PC-3 (cell line): ENCODE data around the gene POU2AF3. TPM values are rescaled to one million over a fixed set of nuclear protein-coding genes. Genes with fewer than 3 reads are reported as not detected.

Source experiments
- ATAC-seq: fragments of 200-7000 bp; cut with Tn5 transposase; 2 replicates; pipeline ENCODE4 v1.9.1; 2020; ENCODE audit warnings: mild to moderate bottlenecking, moderate library complexity
- BruUV-seq: library from RNA; stranded (reverse); fragments of 400-500 nt; replicated peaks from 2 replicates; lab custom pipeline; 2021; lab: Mats Ljungman, UMichigan
- CTCF ChIA-PET: fragments of 300-600 bp; sonication (Branson Sonifier 250); formaldehyde crosslinking; loops from one replicate; lab custom pipeline; 2022; ENCODE audit warnings: antibody characterized with exemption; lab: Charles Lee
- POLR2A ChIA-PET: fragments of 300-600 bp; sonication (Branson Sonifier 250); formaldehyde crosslinking; loops from one replicate; lab custom pipeline; 2022; ENCODE audit warnings: antibody characterized with exemption; ENCODE audit not compliant: unreplicated experiment; lab: Charles Lee
- DNase-seq: peaks from one replicate; pipeline ENCODE4 v3.0.0-alpha.2; 2015
- H2AFZ ChIP-seq: fragments of 300-600 bp; sonication (generic); 2 replicates; pipeline ENCODE4 v1.6.0; 2016; ENCODE audit warnings: antibody characterized with exemption, low read length
- H3F3A ChIP-seq: fragments of 300-600 bp; sonication (generic); one replicate; pipeline ENCODE4 v1.6.0; 2017; ENCODE audit warnings: antibody characterized with exemption, low read length, control low read depth, mild to moderate bottlenecking; ENCODE audit not compliant: unreplicated experiment
- H3K27ac ChIP-seq: fragments of 300-600 bp; sonication (generic); 2 replicates; pipeline ENCODE4 v1.5.1; 2016; ENCODE audit warnings: mild to moderate bottlenecking, low read length
- H3K27me3 ChIP-seq: fragments of 300-600 bp; sonication (generic); 2 replicates; pipeline ENCODE4 v1.6.1; 2016; ENCODE audit warnings: low read length, mixed read lengths
- H3K36me3 ChIP-seq: fragments of 300-600 bp; sonication (generic); 2 replicates; pipeline ENCODE4 v1.6.1; 2016; ENCODE audit warnings: low read depth, mixed run types, low read length, mixed read lengths
- H3K4me1 ChIP-seq: fragments of 300-600 bp; sonication (generic); 2 replicates; pipeline ENCODE4 v1.5.1; 2016; ENCODE audit warnings: low read length; ENCODE audit not compliant: insufficient read depth
- H3K4me2 ChIP-seq: fragments of 300-600 bp; sonication (generic); 2 replicates; pipeline ENCODE4 v1.6.0; 2016; ENCODE audit warnings: low read length
- H3K4me3 ChIP-seq: fragments of 300-600 bp; sonication (generic); 2 replicates; pipeline ENCODE4 v1.5.1; 2016; ENCODE audit warnings: mild to moderate bottlenecking, low read length, mixed read lengths
- H3K79me2 ChIP-seq: fragments of 300-600 bp; sonication (generic); 2 replicates; pipeline ENCODE4 v1.6.1; 2017; ENCODE audit warnings: low read length, mixed read lengths
- H3K9ac ChIP-seq: fragments of 300-600 bp; sonication (generic); 2 replicates; pipeline ENCODE4 v1.6.0; 2016; ENCODE audit warnings: mild to moderate bottlenecking, low read length
- H3K9me2 ChIP-seq: fragments of 300-600 bp; sonication (generic); replicated peaks from 2 replicates; pipeline ENCODE4 v1.6.1; 2016; ENCODE audit warnings: mixed run types, low read length, mixed read lengths
- H3K9me3 ChIP-seq: fragments of 300-600 bp; sonication (generic); 2 replicates; pipeline ENCODE4 v1.6.1; 2016; ENCODE audit warnings: low read length, mixed read lengths
- H4K20me1 ChIP-seq: fragments of 300-600 bp; sonication (generic); 2 replicates; pipeline ENCODE4 v1.6.1; 2016; ENCODE audit warnings: low read length, mixed read lengths
- CTCF ChIP-seq: fragments of 300-600 bp; sonication (generic); conservative IDR thresholded peaks from 2 replicates; pipeline ENCODE4 v1.5.1; 2017; ENCODE audit warnings: antibody characterized with exemption, low read depth, mild to moderate bottlenecking, low read length
- EZH2 ChIP-seq: fragments of 300-600 bp; sonication (generic); IDR thresholded peaks from one replicate; pipeline ENCODE4 v1.6.1; 2017; ENCODE audit warnings: antibody characterized with exemption, mild to moderate bottlenecking, low read length; ENCODE audit not compliant: unreplicated experiment
- EZH2phosphoT487 ChIP-seq: fragments of 300-600 bp; sonication (generic); IDR thresholded peaks from 2 replicates; pipeline ENCODE4 v1.6.1; 2018; ENCODE audit warnings: mild to moderate bottlenecking, antibody characterized with exemption, low read length, borderline replicate concordance
- intact Hi-C: fragments of 100-400 bp; cut with micrococcal nuclease; formaldehyde crosslinking; loops from 2 replicates; pipeline ENCODE4 v1.9.0; 2023
- total RNA-seq: library from RNA; depleted of rRNA; stranded (reverse); fragments of >200 nt; gene quantifications from 2 replicates; pipeline ENCODE4 v1.2.3, GENCODE V29; 2014

POU2AF3 gene
- total RNA-seq, 1 experiment from 2014 or later = not detected

DNA sequence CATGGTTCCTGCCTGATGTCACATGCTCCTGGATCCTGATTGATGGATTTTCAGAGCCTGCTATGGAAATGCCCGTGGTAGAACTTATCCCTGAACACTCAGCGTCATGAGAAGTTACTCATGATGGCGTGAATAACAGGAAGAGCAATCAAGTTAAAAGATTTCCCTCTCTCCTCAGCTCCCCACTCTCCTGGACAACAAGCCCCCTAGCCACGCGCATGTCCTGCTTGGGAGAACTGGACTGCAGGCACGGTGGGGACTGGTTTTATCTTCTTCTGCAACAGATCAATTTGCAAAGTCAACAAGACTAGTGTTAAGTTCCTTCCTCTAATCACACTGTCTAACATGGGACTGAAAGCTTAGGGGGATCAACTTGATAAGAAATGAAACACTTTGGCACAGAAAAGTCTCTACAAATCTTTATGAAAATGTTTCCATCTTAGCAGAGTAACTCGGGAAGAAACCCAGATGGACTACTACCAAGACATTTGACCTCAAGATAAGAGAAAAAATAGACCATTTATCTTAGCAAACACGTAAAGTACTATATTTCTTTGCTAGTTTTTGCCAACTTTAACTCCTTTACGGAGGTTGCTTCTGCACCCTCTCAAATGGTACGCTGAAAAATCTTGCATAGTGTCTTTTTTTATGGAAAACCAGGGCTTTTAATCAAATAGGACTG lies 53.2 kb downstream of the POU2AF3 start:
- no peak overlapping the region for H2AFZ ChIP-seq
- POLR2A ChIA-PET = no interaction called here
- no peak overlapping the region for H3K9ac ChIP-seq
- intact Hi-C loops = no loop called here
- no peaks in the 10 kb centered on the region for H4K20me1 ChIP-seq
- H3K79me2 ChIP-seq = no peaks in the 10 kb centered on the region
- peaks cover 53% of the 10 kb centered on the region for H3K27me3 ChIP-seq
- H3K9me3 ChIP-seq = no peaks in the 10 kb centered on the region
- no peak overlapping the region for H3K4me2 ChIP-seq
- TF ChIP-seq CTCF (no peak), EZH2 (no peak), EZH2phosphoT487 (no peak)
- no TSS peak for BruUV-seq
- H3K9me2 ChIP-seq = no peaks in the 10 kb centered on the region
- H3F3A ChIP-seq = no peaks in the 10 kb centered on the region
- ATAC-seq (no peak), DNase-seq (no peak)
- no peak overlapping the region for H3K4me3 ChIP-seq
- H3K4me1 ChIP-seq = no peaks in the 10 kb centered on the region
- H3K36me3 ChIP-seq = no peaks in the 10 kb centered on the region
- H3K27ac ChIP-seq = no peak overlapping the region
- CTCF ChIA-PET = no interaction called here

DNA sequence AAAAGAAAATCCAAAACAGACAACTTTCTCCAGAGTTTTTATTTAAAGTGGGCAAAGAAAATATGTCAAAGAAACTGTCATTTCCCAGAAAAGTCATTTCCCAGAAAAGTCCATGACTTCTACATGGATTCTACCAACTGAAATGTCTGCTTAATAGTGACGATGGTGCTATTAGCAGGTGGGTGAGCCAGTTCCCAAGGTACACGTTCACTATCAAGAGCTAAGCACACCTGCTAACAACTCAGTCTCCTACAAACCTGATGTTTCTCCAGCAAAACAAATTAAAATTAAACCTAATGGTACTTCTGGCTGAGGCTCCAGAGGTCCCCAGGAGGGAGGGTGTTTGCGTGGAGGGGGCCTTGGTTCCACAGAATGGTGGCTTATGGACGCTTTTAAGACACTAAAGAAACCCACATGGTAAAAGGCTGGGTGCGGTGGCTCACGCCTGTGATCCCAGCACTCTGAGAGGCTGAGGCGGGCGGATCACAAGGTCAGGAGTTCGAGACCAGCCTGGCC lies 53.9 kb downstream of the POU2AF3 start:
- Histone ChIP-seq H4K20me1 (no peaks in the 10 kb centered on the region), H3K27me3 (peaks cover 47% of the 10 kb centered on the region), H3K27ac (no peak overlapping the region), H3K4me2 (no peak overlapping the region), H3K9ac (no peak overlapping the region), H3K9me3 (no peaks in the 10 kb centered on the region), H3K79me2 (no peaks in the 10 kb centered on the region), H3K4me3 (no peak overlapping the region), H3K4me1 (no peaks in the 10 kb centered on the region), H2AFZ (no peak overlapping the region), H3K36me3 (no peaks in the 10 kb centered on the region), H3F3A (no peaks in the 10 kb centered on the region), H3K9me2 (no peaks in the 10 kb centered on the region)
- BruUV-seq = no TSS peak
- no peak for TF ChIP-seq CTCF
- no peak for TF ChIP-seq EZH2phosphoT487
- no peak for TF ChIP-seq EZH2
- no peak for ATAC-seq
- ChIA-PET CTCF (no interaction called here), POLR2A (no interaction called here)
- no peak for DNase-seq
- intact Hi-C loops = no loop called here

GRCh38 chr11:111352935-111353710 lies 54.8 kb downstream of the POU2AF3 start:
- ATAC-seq = no peak
- no peak overlapping the region for H3K27ac ChIP-seq
- no peaks in the 10 kb centered on the region for H3K4me1 ChIP-seq
- H3K9me2 ChIP-seq = no peaks in the 10 kb centered on the region
- no peaks in the 10 kb centered on the region for H3K79me2 ChIP-seq
- no peaks in the 10 kb centered on the region for H3K36me3 ChIP-seq
- ChIA-PET POLR2A (no interaction called here), CTCF (no interaction called here)
- no peak overlapping the region for H2AFZ ChIP-seq
- DNase-seq = no peak
- no peak overlapping the region for H3K9ac ChIP-seq
- no peak overlapping the region for H3K4me3 ChIP-seq
- peaks cover 45% of the 10 kb centered on the region for H3K27me3 ChIP-seq
- H4K20me1 ChIP-seq = no peaks in the 10 kb centered on the region
- TF ChIP-seq EZH2 (no peak), CTCF (no peak)
- no peak overlapping the region for H3K4me2 ChIP-seq
- H3K9me3 ChIP-seq = no peaks in the 10 kb centered on the region
- BruUV-seq = no TSS peak
- H3F3A ChIP-seq = no peaks in the 10 kb centered on the region
- intact Hi-C loops = no loop called here
